Measurements from ENCODE around the gene KMT5C. TPM values are rescaled to one million over a fixed set of nuclear protein-coding genes. Genes with fewer than 3 reads are reported as not detected.

The KMT5C gene
- total and polyA plus RNA-seq, 11 donors: 3.3 to 10.8 (median 6.2) TPM

DNA sequence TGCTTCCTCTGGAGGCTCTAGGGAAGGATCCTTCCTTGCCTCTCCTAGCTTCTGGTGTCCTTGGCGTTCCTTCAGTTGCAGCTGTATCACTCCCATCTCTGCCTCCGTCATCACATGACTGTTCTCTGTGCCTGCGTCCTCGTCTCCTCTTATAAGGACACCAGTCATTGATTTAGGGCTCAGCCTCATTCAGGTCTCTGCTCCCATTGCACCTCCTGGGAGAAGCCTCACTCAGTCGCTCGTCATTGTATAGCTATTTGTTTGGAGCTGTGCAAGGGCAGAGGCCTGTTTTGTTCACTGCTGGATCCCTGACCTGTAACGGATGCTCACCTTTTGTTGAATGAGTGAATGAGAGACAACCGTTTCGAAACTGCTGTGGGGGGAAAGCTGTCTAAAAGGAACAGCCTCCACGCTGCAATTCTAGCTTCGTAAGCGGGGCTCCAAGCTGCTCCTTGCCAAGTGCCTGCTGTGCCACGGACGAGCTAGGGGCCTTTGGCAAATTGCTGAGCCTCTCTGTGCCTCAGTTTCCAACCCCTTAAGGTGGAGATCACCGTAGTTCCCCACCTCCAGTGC, 38.7 kb upstream of the KMT5C start:
- H3K9me3 ChIP-seq: no peaks in the 10 kb centered on the region
- H3K27ac ChIP-seq: no peak overlapping the region
- TF ChIP-seq POLR2A (IDR thresholded peaks at IDR 0.05): no peak
- TF ChIP-seq, protein P1, sequence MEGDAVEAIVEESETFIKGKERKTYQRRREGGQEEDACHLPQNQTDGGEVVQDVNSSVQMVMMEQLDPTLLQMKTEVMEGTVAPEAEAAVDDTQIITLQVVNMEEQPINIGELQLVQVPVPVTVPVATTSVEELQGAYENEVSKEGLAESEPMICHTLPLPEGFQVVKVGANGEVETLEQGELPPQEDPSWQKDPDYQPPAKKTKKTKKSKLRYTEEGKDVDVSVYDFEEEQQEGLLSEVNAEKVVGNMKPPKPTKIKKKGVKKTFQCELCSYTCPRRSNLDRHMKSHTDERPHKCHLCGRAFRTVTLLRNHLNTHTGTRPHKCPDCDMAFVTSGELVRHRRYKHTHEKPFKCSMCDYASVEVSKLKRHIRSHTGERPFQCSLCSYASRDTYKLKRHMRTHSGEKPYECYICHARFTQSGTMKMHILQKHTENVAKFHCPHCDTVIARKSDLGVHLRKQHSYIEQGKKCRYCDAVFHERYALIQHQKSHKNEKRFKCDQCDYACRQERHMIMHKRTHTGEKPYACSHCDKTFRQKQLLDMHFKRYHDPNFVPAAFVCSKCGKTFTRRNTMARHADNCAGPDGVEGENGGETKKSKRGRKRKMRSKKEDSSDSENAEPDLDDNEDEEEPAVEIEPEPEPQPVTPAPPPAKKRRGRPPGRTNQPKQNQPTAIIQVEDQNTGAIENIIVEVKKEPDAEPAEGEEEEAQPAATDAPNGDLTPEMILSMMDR (IDR thresholded peaks at IDR 0.05): no peak
- intact Hi-C loops (cut with DNase I): loop anchor here (2.0 to 10.0 kb wide), 8 partner anchors 36 to 201 kb away; partner anchors contain the start of genes TMEM238 (in 6 of the 10), KMT5C (in 3 of the 10), IL11 (in 2 of the 10) and RPL28 (in 2 of the 10)
- no peak for DNase-seq
- H3K4me1 ChIP-seq: peaks cover 0 to 10% (median 4%) of the 10 kb centered on the region in 12 donors
- ATAC-seq: no peak
- 75 to 81% (median 78%) methylated on average over 14 to 15 of the region's 15 CpGs for WGBS, 4 donors
- H3K27me3 ChIP-seq: no peaks in the 10 kb centered on the region
- peaks cover 0 to 25% (median 5%) of the 10 kb centered on the region in 9 donors for H3K36me3 ChIP-seq
- peak overlapping the region in 1 of 12 donors; percentile 56 for H3K4me3 ChIP-seq

DNA sequence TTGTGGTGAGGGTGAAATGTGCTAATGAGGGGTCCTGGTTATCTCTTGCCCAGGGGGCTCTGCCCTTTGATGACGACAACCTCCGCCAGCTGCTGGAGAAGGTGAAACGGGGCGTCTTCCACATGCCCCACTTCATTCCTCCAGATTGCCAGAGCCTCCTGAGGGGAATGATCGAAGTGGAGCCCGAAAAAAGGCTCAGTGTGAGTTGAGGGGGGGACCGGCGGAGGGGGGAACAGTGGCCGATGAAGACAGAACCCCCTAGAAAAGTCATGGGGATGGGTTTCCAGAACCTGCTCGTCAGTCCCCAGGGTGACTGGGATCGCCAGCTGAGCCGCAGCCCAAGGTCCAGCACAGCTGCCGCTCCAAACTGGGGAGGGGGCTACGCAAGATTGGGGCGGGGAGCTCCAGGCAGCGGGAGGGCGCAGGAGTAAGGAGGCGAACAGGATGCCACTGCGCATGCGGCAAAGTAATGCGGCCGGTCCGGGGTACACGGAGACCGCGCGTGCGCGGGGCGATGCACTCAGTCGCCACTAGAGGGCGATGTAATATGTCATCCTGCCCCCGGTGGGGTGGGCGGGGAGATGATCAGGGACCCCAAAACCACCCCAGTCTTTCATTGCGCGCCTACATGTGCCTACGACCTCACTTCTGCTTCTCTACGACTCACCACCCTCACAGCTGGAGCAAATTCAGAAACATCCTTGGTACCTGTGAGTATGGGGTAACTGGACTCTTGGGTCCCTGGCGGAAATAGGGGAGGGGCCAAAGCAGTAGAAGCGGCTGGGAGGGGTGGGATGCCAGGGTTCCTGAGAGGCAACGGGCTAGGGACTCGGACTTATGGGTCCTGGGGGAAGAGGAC, 38.0 kb upstream of the KMT5C start:
- TF ChIP-seq, protein P1 (IDR thresholded peaks at IDR 0.05): peak; percentile 94 to 99 (median 97)
- no peak for TF ChIP-seq POLR2A (IDR thresholded peaks at IDR 0.05)
- WGBS, 4 donors: 15 to 26% (median 22%) methylated on average over 42 of the region's 42 CpGs
- H3K4me1 ChIP-seq: peaks cover 0 to 10% (median 4%) of the 10 kb centered on the region in 12 donors
- H3K9me3 ChIP-seq: no peaks in the 10 kb centered on the region
- H3K36me3 ChIP-seq: peaks cover 0 to 30% (median 5%) of the 10 kb centered on the region in 9 donors
- peak; percentile 80 to 93 (median 90) for ATAC-seq
- H3K4me3 ChIP-seq: peak overlapping the region in 10 of 12 donors; percentile 30 to 58 (median 46)
- peak overlapping the region in 1 of 12 donors; percentile 34 for H3K27ac ChIP-seq
- intact Hi-C loops (cut with DNase I): loop anchor here (2.0 to 10.0 kb wide), 8 partner anchors 36 to 201 kb away; partner anchors contain the start of genes TMEM238 (in 6 of the 10), KMT5C (in 3 of the 10), IL11 (in 2 of the 10) and RPL28 (in 2 of the 10)
- H3K27me3 ChIP-seq: no peaks in the 10 kb centered on the region
- peak; percentile 84 to 96 (median 90) for DNase-seq

DNA sequence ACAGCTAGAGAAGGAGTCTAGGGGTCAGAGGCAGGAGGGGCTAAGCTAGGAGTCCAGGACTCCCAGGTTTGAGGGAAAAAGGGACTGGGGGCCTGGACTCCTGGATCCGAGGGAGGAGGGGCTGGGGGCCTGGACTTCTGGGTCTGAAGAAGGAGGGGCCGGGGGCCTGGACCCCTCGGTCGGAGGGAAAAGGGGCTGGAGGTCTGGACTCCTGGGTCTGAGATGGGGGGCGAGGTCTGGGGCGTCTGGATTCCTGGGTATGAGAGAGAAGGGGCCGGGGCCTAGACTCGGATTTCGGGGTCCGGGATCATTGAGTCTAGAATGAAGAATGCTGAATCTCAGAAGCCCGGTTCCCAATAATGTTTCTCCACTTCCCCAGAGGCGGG, 37.4 kb upstream of the KMT5C start:
- 83 to 85% (median 84%) methylated on average over 12 of the region's 12 CpGs for WGBS, 4 donors
- peak overlapping the region in 2 of 12 donors; percentile 48 for H3K4me3 ChIP-seq
- no peak for DNase-seq
- intact Hi-C loops (cut with DNase I): loop anchor here (2.0 to 10.0 kb wide), 7 partner anchors 35 to 200 kb away; partner anchors contain the start of genes TMEM238 (in 5 of the 10), KMT5C (in 3 of the 10), IL11 (in 2 of the 10) and TMEM190 (in 2 of the 10)
- ATAC-seq: no peak
- peaks cover 0 to 10% (median 4%) of the 10 kb centered on the region in 12 donors for H3K4me1 ChIP-seq
- H3K27ac ChIP-seq: no peak overlapping the region
- H3K36me3 ChIP-seq: peaks cover 0 to 36% (median 3%) of the 10 kb centered on the region in 9 donors
- H3K27me3 ChIP-seq: no peaks in the 10 kb centered on the region
- TF ChIP-seq, protein P1 (IDR thresholded peaks at IDR 0.05): no peak
- no peak for TF ChIP-seq POLR2A (IDR thresholded peaks at IDR 0.05)
- H3K9me3 ChIP-seq: no peaks in the 10 kb centered on the region
